ENCODE results near the gene SDK2.

The SDK2 gene

GRCh38 chr17:73630531-73630930 is 13.7 kb downstream of the SDK2 start:
- H3K27ac ChIP-seq (ENCODE audit: low read length), result no peak overlapping the region
- H3K4me3 ChIP-seq (ENCODE audit: low read depth in 1 of 2, low read length in 2 of 2), result no peak overlapping the region
- no peaks in the 10 kb centered on the region for H3K4me1 ChIP-seq (ENCODE audit: control insufficient read depth in 1 of 2, insufficient read depth in 2 of 2, low read length in 2 of 2)
- no peaks in the 10 kb centered on the region for H3K36me3 ChIP-seq (ENCODE audit: control insufficient read depth in 1 of 2, insufficient read depth in 2 of 2, low read length in 2 of 2)
- H3K9me3 ChIP-seq (ENCODE audit: control insufficient read depth in 1 of 2, low read length in 2 of 2), result no peaks in the 10 kb centered on the region
- H3K27me3 ChIP-seq (ENCODE audit: low read depth, low read length), result no peaks in the 10 kb centered on the region

GRCh38 chr17:73628642-73629552 is 15.3 kb downstream of the SDK2 start:
- H3K36me3 ChIP-seq (ENCODE audit: control insufficient read depth in 1 of 2, insufficient read depth in 2 of 2, low read length in 2 of 2), result no peaks in the 10 kb centered on the region
- H3K4me1 ChIP-seq (ENCODE audit: control insufficient read depth in 1 of 2, insufficient read depth in 2 of 2, low read length in 2 of 2), result no peaks in the 10 kb centered on the region
- H3K9me3 ChIP-seq (ENCODE audit: control insufficient read depth in 1 of 2, low read length in 2 of 2), result no peaks in the 10 kb centered on the region
- H3K27ac ChIP-seq (ENCODE audit: low read length), result no peak overlapping the region
- H3K4me3 ChIP-seq (ENCODE audit: low read depth in 1 of 2, low read length in 2 of 2), result no peak overlapping the region
- no peaks in the 10 kb centered on the region for H3K27me3 ChIP-seq (ENCODE audit: low read depth, low read length)

DNA sequence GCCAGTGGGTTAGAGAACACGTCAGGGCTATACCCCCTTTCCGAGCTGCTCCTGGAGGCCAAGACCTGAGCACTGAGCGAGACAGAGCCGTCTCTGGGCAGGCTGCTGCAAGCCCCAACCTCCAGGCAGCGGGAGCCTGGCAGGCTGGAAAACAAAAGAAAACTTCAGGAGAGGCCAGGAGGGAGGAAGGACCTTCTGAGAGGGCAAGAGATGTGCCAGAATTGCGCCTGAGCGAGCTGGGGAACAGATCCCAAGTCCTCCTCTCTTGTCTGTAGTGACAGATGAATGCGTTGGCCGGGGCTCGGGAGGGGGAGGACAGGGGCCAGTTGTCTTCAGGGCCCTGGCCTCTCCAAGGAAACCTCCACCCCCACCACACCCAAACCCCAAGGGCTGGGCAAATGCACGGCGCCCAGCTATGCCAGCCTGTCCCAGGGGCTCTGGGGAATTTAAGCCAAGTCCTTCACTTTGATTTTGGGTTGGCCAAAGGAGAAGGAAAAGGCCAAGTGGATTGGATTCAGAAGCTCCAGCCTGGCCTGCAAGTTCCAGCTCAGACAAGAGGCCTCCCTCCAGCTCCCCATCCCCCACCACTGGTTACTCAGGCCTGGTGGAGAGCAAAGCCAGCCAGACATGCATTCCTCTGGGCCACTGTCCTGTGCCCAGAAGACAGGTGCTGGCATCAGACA is 18.1 kb downstream of the SDK2 start:
- Histone ChIP-seq H3K4me1 (ENCODE audit: control insufficient read depth in 1 of 2, insufficient read depth in 2 of 2, low read length in 2 of 2) (no peaks in the 10 kb centered on the region), H3K9me3 (ENCODE audit: control insufficient read depth in 1 of 2, low read length in 2 of 2) (peaks cover 0 to 3% of the 10 kb centered on the region in 2 donors), H3K27me3 (ENCODE audit: low read depth, low read length) (no peaks in the 10 kb centered on the region), H3K27ac (ENCODE audit: low read length) (no peak overlapping the region), H3K4me3 (ENCODE audit: low read depth in 1 of 2, low read length in 2 of 2) (no peak overlapping the region), H3K36me3 (ENCODE audit: control insufficient read depth in 1 of 2, insufficient read depth in 2 of 2, low read length in 2 of 2) (no peaks in the 10 kb centered on the region)

- Histone ChIP-seq H3K4me1 (ENCODE audit: control insufficient read depth in 1 of 2, insufficient read depth in 2 of 2, low read length in 2 of 2) (no peaks in the 10 kb centered on the region), H3K27me3 (ENCODE audit: low read depth, low read length) (no peaks in the 10 kb centered on the region), H3K27ac (ENCODE audit: low read length) (no peak overlapping the region), H3K4me3 (ENCODE audit: low read depth in 1 of 2, low read length in 2 of 2) (no peak overlapping the region), H3K36me3 (ENCODE audit: control insufficient read depth in 1 of 2, insufficient read depth in 2 of 2, low read length in 2 of 2) (no peaks in the 10 kb centered on the region), H3K9me3 (ENCODE audit: control insufficient read depth in 1 of 2, low read length in 2 of 2) (peaks cover 0 to 3% of the 10 kb centered on the region in 2 donors)
Observed at GRCh38 chr17:73625006-73625405, 19.2 kb downstream of the SDK2 start.

DNA sequence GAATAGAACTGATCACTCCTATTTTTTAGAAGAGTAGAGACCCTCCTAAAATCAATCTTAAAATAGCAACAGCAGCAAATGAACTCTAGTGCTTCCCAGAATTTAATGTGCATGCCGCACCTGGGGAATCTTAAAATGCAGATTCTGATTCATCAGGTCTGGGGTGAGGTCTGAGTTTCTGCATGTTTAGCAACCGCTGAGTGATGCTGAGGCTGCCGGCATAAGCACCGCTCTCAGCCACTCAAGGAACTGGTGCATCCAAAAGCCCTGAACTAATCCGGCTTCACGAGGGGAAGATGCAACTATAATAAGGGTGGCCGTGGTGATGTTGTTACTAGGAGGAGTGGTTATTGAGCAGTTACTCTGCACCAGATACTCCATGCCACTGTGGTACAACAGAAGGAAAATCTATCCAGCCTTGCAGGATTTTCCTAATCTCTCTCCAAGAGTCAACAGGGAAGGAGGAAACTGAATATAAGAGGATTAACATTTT is 19.7 kb downstream of the SDK2 start:
- Histone ChIP-seq H3K4me3 (ENCODE audit: low read depth in 1 of 2, low read length in 2 of 2) (no peak overlapping the region), H3K4me1 (ENCODE audit: control insufficient read depth in 1 of 2, insufficient read depth in 2 of 2, low read length in 2 of 2) (no peaks in the 10 kb centered on the region), H3K27me3 (ENCODE audit: low read depth, low read length) (no peaks in the 10 kb centered on the region), H3K27ac (ENCODE audit: low read length) (no peak overlapping the region), H3K36me3 (ENCODE audit: control insufficient read depth in 1 of 2, insufficient read depth in 2 of 2, low read length in 2 of 2) (no peaks in the 10 kb centered on the region), H3K9me3 (ENCODE audit: control insufficient read depth in 1 of 2, low read length in 2 of 2) (peaks cover 0 to 3% of the 10 kb centered on the region in 2 donors)

DNA sequence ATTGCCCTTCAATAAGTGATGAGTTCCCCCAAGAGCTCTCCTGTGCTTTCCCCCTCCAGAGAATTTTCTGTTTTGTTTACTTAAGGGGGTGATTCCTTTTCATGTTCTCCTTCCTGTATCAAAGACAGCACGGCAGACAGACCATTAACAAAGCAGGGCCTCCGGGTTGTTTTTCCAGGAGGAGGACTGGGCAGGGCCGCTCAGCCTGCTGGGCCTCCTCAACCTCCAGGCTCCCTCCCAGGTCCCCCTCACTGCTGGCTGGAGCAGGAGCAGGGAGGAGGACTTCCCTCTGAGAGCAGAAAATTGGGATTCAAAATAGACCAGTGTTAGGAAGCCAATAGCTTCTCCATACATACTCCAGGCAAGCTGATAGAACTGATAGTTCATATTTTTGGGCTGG is 20.4 kb downstream of the SDK2 start:
- Histone ChIP-seq H3K36me3 (ENCODE audit: control insufficient read depth in 1 of 2, insufficient read depth in 2 of 2, low read length in 2 of 2) (no peaks in the 10 kb centered on the region), H3K9me3 (ENCODE audit: control insufficient read depth in 1 of 2, low read length in 2 of 2) (peaks cover 3 to 4% of the 10 kb centered on the region in 2 donors), H3K4me1 (ENCODE audit: control insufficient read depth in 1 of 2, insufficient read depth in 2 of 2, low read length in 2 of 2) (no peaks in the 10 kb centered on the region), H3K27me3 (ENCODE audit: low read depth, low read length) (no peaks in the 10 kb centered on the region), H3K27ac (ENCODE audit: low read length) (no peak overlapping the region), H3K4me3 (ENCODE audit: low read depth in 1 of 2, low read length in 2 of 2) (no peak overlapping the region)

DNA sequence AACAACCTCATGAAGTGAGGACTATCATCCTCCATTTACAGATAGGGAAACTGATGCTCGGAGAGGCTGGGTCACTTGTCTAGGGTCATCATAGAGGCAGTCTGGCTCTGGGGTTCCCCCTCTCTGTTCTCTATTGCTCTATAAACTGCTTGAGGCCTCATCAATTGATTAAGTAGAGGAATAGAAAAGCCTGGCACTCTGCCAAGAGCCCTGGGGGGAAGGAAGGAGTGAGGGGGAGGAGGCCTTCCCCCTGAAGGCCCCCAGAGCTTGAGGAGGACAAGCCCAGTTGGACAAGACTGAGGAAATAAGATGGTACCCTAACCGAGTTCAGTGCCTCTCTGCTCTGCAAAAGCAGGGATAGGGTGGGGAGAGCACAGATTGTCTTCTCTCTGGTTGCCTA is 21.0 kb downstream of the SDK2 start:
- no peak overlapping the region for H3K4me3 ChIP-seq (ENCODE audit: low read depth in 1 of 2, low read length in 2 of 2)
- peaks cover 3 to 4% of the 10 kb centered on the region in 2 donors for H3K9me3 ChIP-seq (ENCODE audit: control insufficient read depth in 1 of 2, low read length in 2 of 2)
- H3K27ac ChIP-seq (ENCODE audit: low read length), result no peak overlapping the region
- H3K27me3 ChIP-seq (ENCODE audit: low read depth, low read length), result no peaks in the 10 kb centered on the region
- no peaks in the 10 kb centered on the region for H3K4me1 ChIP-seq (ENCODE audit: control insufficient read depth in 1 of 2, insufficient read depth in 2 of 2, low read length in 2 of 2)
- H3K36me3 ChIP-seq (ENCODE audit: control insufficient read depth in 1 of 2, insufficient read depth in 2 of 2, low read length in 2 of 2), result no peaks in the 10 kb centered on the region

DNA sequence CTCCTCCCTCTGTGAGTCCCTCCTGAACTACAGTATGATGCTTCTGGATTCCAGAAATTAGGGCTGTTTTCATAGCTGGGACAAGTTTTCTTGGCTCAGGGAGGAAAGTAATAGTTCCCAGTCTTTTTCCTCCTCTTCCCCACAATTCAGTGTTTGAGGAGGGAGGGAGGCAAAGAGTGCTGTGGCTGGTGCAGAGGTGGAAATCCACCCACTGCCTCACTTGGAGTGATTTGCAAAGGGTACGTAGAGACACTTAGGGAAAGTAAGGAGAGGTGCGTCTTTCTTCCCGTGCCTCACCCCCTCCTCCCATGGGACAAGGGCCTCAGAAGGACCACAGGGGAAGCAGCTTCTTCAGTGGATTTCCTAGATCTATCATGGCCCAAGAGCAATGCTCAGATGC is 21.9 kb downstream of the SDK2 start:
- H3K9me3 ChIP-seq (ENCODE audit: control insufficient read depth in 1 of 2, low read length in 2 of 2), result peaks cover 3 to 4% of the 10 kb centered on the region in 2 donors
- H3K4me1 ChIP-seq (ENCODE audit: control insufficient read depth in 1 of 2, insufficient read depth in 2 of 2, low read length in 2 of 2), result no peaks in the 10 kb centered on the region
- H3K36me3 ChIP-seq (ENCODE audit: control insufficient read depth in 1 of 2, insufficient read depth in 2 of 2, low read length in 2 of 2), result no peaks in the 10 kb centered on the region
- H3K4me3 ChIP-seq (ENCODE audit: low read depth in 1 of 2, low read length in 2 of 2), result no peak overlapping the region
- H3K27me3 ChIP-seq (ENCODE audit: low read depth, low read length), result no peaks in the 10 kb centered on the region
- H3K27ac ChIP-seq (ENCODE audit: low read length), result no peak overlapping the region

DNA sequence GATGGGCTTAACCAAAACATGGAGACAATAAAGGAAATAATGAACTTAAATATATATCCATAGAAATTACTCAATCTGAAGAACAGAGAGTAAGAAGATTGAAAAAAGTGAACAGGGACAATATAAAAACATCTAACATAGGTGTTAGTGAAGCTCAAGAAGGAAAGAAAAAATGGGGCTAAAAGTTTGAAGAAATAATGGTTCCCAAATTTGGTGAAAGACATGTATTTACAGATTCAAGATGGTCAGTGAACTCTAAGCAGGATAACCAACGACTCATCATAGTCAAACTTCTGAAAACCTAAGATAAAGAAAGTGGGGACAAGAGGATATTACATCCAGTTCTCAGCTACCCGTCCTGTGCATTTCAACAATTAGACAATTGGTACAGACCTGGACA is 22.6 kb downstream of the SDK2 start:
- Histone ChIP-seq H3K36me3 (ENCODE audit: control insufficient read depth in 1 of 2, insufficient read depth in 2 of 2, low read length in 2 of 2) (no peaks in the 10 kb centered on the region), H3K4me1 (ENCODE audit: control insufficient read depth in 1 of 2, insufficient read depth in 2 of 2, low read length in 2 of 2) (no peaks in the 10 kb centered on the region), H3K9me3 (ENCODE audit: control insufficient read depth in 1 of 2, low read length in 2 of 2) (peaks cover 3 to 4% of the 10 kb centered on the region in 2 donors), H3K27ac (ENCODE audit: low read length) (no peak overlapping the region), H3K4me3 (ENCODE audit: low read depth in 1 of 2, low read length in 2 of 2) (no peak overlapping the region), H3K27me3 (ENCODE audit: low read depth, low read length) (no peaks in the 10 kb centered on the region)

- Histone ChIP-seq H3K27me3 (ENCODE audit: low read depth, low read length) (no peaks in the 10 kb centered on the region), H3K4me1 (ENCODE audit: control insufficient read depth in 1 of 2, insufficient read depth in 2 of 2, low read length in 2 of 2) (no peaks in the 10 kb centered on the region), H3K27ac (ENCODE audit: low read length) (no peak overlapping the region), H3K9me3 (ENCODE audit: control insufficient read depth in 1 of 2, low read length in 2 of 2) (peaks cover 3 to 4% of the 10 kb centered on the region in 2 donors), H3K36me3 (ENCODE audit: control insufficient read depth in 1 of 2, insufficient read depth in 2 of 2, low read length in 2 of 2) (no peaks in the 10 kb centered on the region), H3K4me3 (ENCODE audit: low read depth in 1 of 2, low read length in 2 of 2) (no peak overlapping the region)
Observed at GRCh38 chr17:73620414-73620813, 23.8 kb downstream of the SDK2 start.

GRCh38 chr17:73617501-73617900 is 26.7 kb downstream of the SDK2 start:
- H3K27ac ChIP-seq (ENCODE audit: low read length), result no peak overlapping the region
- no peak overlapping the region for H3K4me3 ChIP-seq (ENCODE audit: low read depth in 1 of 2, low read length in 2 of 2)
- peaks cover 3 to 4% of the 10 kb centered on the region in 2 donors for H3K9me3 ChIP-seq (ENCODE audit: control insufficient read depth in 1 of 2, low read length in 2 of 2)
- H3K27me3 ChIP-seq (ENCODE audit: low read depth, low read length), result no peaks in the 10 kb centered on the region
- no peaks in the 10 kb centered on the region for H3K36me3 ChIP-seq (ENCODE audit: control insufficient read depth in 1 of 2, insufficient read depth in 2 of 2, low read length in 2 of 2)
- no peaks in the 10 kb centered on the region for H3K4me1 ChIP-seq (ENCODE audit: control insufficient read depth in 1 of 2, insufficient read depth in 2 of 2, low read length in 2 of 2)

Data from muscle layer of duodenum (tissue), 2 donors.